A673 (cell line): Measurements from ENCODE around the gene LCK.

ENCODE experiments used
- CTCF ChIP-seq: fragments of 300-800, 200-600 bp; sonication (generic); conservative IDR thresholded peaks from 2 replicates; pipeline ENCODE4 v1.5.1; 2017; ENCODE audit warnings: low read depth, mild to moderate bottlenecking, antibody characterized with exemption, low read length, moderate library complexity, mixed read lengths
- EZH2 ChIP-seq: fragments of 200-600 bp; sonication (generic); IDR thresholded peaks from 2 replicates; pipeline ENCODE4 v1.6.1; 2017; ENCODE audit warnings: borderline replicate concordance, low read depth, mild to moderate bottlenecking, mixed read lengths, antibody characterized with exemption, low read length; ENCODE audit not compliant: poor library complexity, severe bottlenecking

- TF ChIP-seq CTCF (no peak), EZH2 (no peak)
Measured at GRCh38 chr1:32331549-32331948, 80.5 kb downstream of the LCK start.
